Upper lobe of left lung (tissue), 4 donors: Measurements from ENCODE around the gene MYO5B.
"Not testable (repeated sequence)": the region's sequence is repeated elsewhere in the genome, so short reads cannot be mapped to it uniquely, and the experiment has no call there.

ENCODE experiments used
- EP300 ChIP-seq, 4 donors: sonication (generic); formaldehyde crosslinking; IDR thresholded peaks; one replicate each; pipeline ENCODE4 v1.5.1; 2017; ENCODE audit warnings: antibody characterized with exemption in 4 of 4, control low read depth in 2 of 4
- POLR2AphosphoS5 ChIP-seq, 2 donors: sonication (generic); formaldehyde crosslinking; IDR thresholded peaks; one replicate each; pipeline ENCODE4 v1.5.1; 2017; ENCODE audit warnings: antibody characterized with exemption in 2 of 2
- TF ChIP-seq, protein P1 (sequence below), 6 experiments: fragments of 450-650 bp in 4 of 6; fragments of 200-600 bp in 2 of 6; sonication (generic) in 2 of 6; IDR thresholded peaks; one replicate each; pipeline ENCODE4 v1.5.1; 2016 to 2019; ENCODE audit warnings: antibody characterized with exemption in 6 of 6

DNA sequence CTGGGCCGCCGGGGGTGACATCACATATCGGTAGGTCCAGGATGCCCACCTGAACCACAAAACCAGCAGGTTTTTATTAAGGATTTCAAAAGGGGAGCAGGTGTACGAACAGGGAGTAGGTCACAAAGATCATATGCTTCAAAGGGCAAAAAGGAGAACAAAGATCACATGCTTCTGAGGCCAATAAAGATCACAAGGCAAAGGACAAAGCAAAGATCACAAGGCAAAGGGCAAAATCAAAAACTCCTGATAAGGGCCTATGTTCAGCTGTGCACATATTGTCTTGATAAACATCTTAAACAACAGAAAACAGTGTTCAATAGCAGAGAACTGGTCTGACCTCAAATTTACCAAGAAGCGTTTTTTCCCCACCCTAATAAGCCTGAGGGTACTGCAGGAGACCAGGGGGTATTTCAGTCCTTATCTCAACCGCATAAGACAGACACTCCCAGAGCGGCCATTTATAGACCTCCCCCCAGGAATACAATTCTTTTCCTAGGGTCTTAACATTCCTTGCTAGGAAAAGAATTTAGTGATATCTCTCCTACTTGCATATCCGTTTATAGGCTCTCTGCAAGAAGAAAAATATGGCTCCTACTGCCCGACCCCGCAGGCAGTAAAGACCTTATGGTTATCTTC, 386.3 kb downstream of the MYO5B start:
- TF ChIP-seq, protein P1, sequence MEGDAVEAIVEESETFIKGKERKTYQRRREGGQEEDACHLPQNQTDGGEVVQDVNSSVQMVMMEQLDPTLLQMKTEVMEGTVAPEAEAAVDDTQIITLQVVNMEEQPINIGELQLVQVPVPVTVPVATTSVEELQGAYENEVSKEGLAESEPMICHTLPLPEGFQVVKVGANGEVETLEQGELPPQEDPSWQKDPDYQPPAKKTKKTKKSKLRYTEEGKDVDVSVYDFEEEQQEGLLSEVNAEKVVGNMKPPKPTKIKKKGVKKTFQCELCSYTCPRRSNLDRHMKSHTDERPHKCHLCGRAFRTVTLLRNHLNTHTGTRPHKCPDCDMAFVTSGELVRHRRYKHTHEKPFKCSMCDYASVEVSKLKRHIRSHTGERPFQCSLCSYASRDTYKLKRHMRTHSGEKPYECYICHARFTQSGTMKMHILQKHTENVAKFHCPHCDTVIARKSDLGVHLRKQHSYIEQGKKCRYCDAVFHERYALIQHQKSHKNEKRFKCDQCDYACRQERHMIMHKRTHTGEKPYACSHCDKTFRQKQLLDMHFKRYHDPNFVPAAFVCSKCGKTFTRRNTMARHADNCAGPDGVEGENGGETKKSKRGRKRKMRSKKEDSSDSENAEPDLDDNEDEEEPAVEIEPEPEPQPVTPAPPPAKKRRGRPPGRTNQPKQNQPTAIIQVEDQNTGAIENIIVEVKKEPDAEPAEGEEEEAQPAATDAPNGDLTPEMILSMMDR (IDR thresholded peaks at IDR 0.05) = not testable (repeated sequence)
- TF ChIP-seq POLR2AphosphoS5, EP300 (IDR thresholded peaks at IDR 0.05): not testable (repeated sequence)
